SK-N-SH treated with all-trans-retinoic acid at 6 μM for 48 hours (cell line): Measurements from ENCODE around the gene CCDC88B.

Experiments
- ATAC-seq: fragments of 200-7000 bp; cut with Tn5 transposase; 3 replicates; pipeline ENCODE4 v1.9.1; 2020; ENCODE audit warnings: mild to moderate bottlenecking, moderate library complexity
- ARNTL ChIP-seq: fragments of 450-650 bp; formaldehyde crosslinking; IDR thresholded peaks from 2 replicates; pipeline ENCODE4 v1.5.0; 2020; ENCODE audit warnings: low read depth, mild to moderate bottlenecking, moderate library complexity, borderline replicate concordance
- BACH2 ChIP-seq: fragments of 250-450 bp; sonication (Bioruptor Pico); IDR thresholded peaks from 2 replicates; pipeline ENCODE4 v1.9.0; 2021; ENCODE audit warnings: mild to moderate bottlenecking, borderline replicate concordance
- CSDC2 ChIP-seq: fragments of 250-450 bp; sonication (Bioruptor Pico); IDR thresholded peaks from 2 replicates; pipeline ENCODE4 v1.5.0; 2020; ENCODE audit warnings: mild to moderate bottlenecking, moderate library complexity
- ESRRG ChIP-seq: fragments of 250-450 bp; sonication (Bioruptor Pico); IDR thresholded peaks from 2 replicates; pipeline ENCODE4 v1.6.1; 2021; ENCODE audit warnings: mild to moderate bottlenecking
- GLIS3 ChIP-seq: fragments of 250-450 bp; sonication (Bioruptor Pico); IDR thresholded peaks from 2 replicates; pipeline ENCODE4 v1.5.0; 2020; ENCODE audit warnings: mild to moderate bottlenecking, moderate library complexity
- ISL1 ChIP-seq: fragments of 250-450 bp; sonication (Bioruptor Pico); IDR thresholded peaks from 2 replicates; pipeline ENCODE4 v2.1.2; 2022; ENCODE audit warnings: mild to moderate bottlenecking, moderate library complexity
- OSR1 ChIP-seq: fragments of 250-450 bp; sonication (Bioruptor Pico); IDR thresholded peaks from 2 replicates; pipeline ENCODE4 v1.8.0; 2022; ENCODE audit warnings: moderate library complexity, mild to moderate bottlenecking, inconsistent platforms
- PPARA ChIP-seq: fragments of 250-450 bp; sonication (Bioruptor Pico); IDR thresholded peaks from 2 replicates; pipeline ENCODE4 v1.5.0; 2020; ENCODE audit warnings: mild to moderate bottlenecking, borderline replicate concordance
- RARB ChIP-seq: fragments of 250-450 bp; sonication (Bioruptor Pico); IDR thresholded peaks from 2 replicates; pipeline ENCODE4 v1.8.0; 2021; ENCODE audit warnings: mild to moderate bottlenecking, moderate library complexity
- SNAI2 ChIP-seq: fragments of 250-450 bp; sonication (Bioruptor Pico); IDR thresholded peaks from 2 replicates; pipeline ENCODE4 v1.5.0; 2020; ENCODE audit warnings: mild to moderate bottlenecking, moderate library complexity
- TCF4 ChIP-seq: fragments of 250-450 bp; sonication (Bioruptor Pico); IDR thresholded peaks from 2 replicates; pipeline ENCODE4 v1.8.0; 2021; ENCODE audit warnings: mild to moderate bottlenecking, moderate library complexity, borderline replicate concordance
- TOX ChIP-seq: fragments of 250-450 bp; sonication (Bioruptor Pico); IDR thresholded peaks from 2 replicates; pipeline ENCODE4 v1.8.0; 2021; ENCODE audit warnings: mild to moderate bottlenecking, moderate library complexity, borderline replicate concordance
- ZC3H10 ChIP-seq: fragments of 250-450 bp; sonication (Bioruptor Pico); IDR thresholded peaks from 2 replicates; pipeline ENCODE4 v1.5.1; 2021; ENCODE audit warnings: mild to moderate bottlenecking, moderate library complexity
- ZFP3 ChIP-seq: fragments of 250-450 bp; sonication (Bioruptor Pico); IDR thresholded peaks from 2 replicates; pipeline ENCODE4 v1.5.0; 2020; ENCODE audit warnings: mild to moderate bottlenecking, moderate library complexity
- ZNF565 ChIP-seq: fragments of 450-650 bp; formaldehyde crosslinking; conservative IDR thresholded peaks from 2 replicates; pipeline ENCODE4 v1.5.0; 2020; ENCODE audit warnings: low read depth, mild to moderate bottlenecking, moderate library complexity
- ZNF70 ChIP-seq: fragments of 450-650 bp; formaldehyde crosslinking; IDR thresholded peaks from 2 replicates; pipeline ENCODE4 v1.5.0; 2020; ENCODE audit warnings: mild to moderate bottlenecking, moderate library complexity
- ZNF8 ChIP-seq: fragments of 450-650 bp; formaldehyde crosslinking; IDR thresholded peaks from 2 replicates; pipeline ENCODE4 v1.5.0; 2020; ENCODE audit warnings: mild to moderate bottlenecking, moderate library complexity
- TF ChIP-seq, protein P1 (sequence below): fragments of 250-450 bp; sonication (Bioruptor Pico); IDR thresholded peaks from 2 replicates; pipeline ENCODE4 v1.8.0; 2021; ENCODE audit warnings: low read depth, mild to moderate bottlenecking, moderate library complexity, borderline replicate concordance
- TF ChIP-seq, protein P2 (sequence below): fragments of 250-450 bp; sonication (Bioruptor Pico); IDR thresholded peaks from 2 replicates; pipeline ENCODE4 v1.5.1; 2020; ENCODE audit warnings: low read depth, mild to moderate bottlenecking, moderate library complexity
- TF ChIP-seq, protein P3 (sequence below): fragments of 250-450 bp; sonication (Bioruptor Pico); IDR thresholded peaks from 2 replicates; pipeline ENCODE4 v1.5.1; 2021; ENCODE audit warnings: mild to moderate bottlenecking, moderate library complexity
- TF ChIP-seq, protein P4 (sequence below): fragments of 250-450 bp; sonication (Bioruptor Pico); IDR thresholded peaks from 2 replicates; pipeline ENCODE4 v1.8.0; 2020; ENCODE audit warnings: mild to moderate bottlenecking, moderate library complexity, borderline replicate concordance
- TF ChIP-seq, protein P5 (sequence below): fragments of 250-450 bp; sonication (Bioruptor Pico); IDR thresholded peaks from 2 replicates; pipeline ENCODE4 v1.5.0; 2020; ENCODE audit warnings: mild to moderate bottlenecking, moderate library complexity

The CCDC88B gene

DNA sequence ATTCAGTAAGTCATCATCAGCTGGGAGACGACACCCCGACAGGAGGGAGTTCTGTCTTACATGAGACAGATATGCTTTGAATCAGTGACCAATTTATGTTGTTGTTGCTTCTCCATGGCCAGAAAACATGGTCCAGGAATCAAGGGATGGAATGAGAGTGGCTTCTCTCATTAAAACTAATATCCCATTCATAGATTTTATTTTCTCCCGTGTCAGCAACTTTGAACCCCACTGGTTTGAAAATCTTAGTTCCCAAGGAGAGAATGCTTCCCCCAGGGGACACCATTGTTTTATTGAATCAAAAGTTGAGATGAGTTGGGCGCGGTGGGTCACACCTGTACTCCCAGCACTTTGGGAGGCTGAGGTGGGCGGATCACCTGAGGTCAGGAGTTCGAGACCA, 61.8 kb downstream of the CCDC88B start:
- ATAC-seq = no peak
- no peak for TF ChIP-seq ZC3H10 (CRISPR knock-in tag)
- TF ChIP-seq TCF4 = no peak
- no peak for TF ChIP-seq ZNF8 (CRISPR knock-in tag)
- TF ChIP-seq, protein P1, sequence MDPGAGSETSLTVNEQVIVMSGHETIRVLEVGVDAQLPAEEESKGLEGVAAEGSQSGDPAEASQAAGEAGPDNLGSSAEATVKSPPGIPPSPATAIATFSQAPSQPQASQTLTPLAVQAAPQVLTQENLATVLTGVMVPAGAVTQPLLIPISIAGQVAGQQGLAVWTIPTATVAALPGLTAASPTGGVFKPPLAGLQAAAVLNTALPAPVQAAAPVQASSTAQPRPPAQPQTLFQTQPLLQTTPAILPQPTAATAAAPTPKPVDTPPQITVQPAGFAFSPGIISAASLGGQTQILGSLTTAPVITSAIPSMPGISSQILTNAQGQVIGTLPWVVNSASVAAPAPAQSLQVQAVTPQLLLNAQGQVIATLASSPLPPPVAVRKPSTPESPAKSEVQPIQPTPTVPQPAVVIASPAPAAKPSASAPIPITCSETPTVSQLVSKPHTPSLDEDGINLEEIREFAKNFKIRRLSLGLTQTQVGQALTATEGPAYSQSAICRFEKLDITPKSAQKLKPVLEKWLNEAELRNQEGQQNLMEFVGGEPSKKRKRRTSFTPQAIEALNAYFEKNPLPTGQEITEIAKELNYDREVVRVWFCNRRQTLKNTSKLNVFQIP = no peak
- TF ChIP-seq ESRRG (CRISPR knock-in tag) = no peak
- no peak for TF ChIP-seq OSR1
- TF ChIP-seq CSDC2 (CRISPR knock-in tag) = no peak
- TF ChIP-seq, protein P2, sequence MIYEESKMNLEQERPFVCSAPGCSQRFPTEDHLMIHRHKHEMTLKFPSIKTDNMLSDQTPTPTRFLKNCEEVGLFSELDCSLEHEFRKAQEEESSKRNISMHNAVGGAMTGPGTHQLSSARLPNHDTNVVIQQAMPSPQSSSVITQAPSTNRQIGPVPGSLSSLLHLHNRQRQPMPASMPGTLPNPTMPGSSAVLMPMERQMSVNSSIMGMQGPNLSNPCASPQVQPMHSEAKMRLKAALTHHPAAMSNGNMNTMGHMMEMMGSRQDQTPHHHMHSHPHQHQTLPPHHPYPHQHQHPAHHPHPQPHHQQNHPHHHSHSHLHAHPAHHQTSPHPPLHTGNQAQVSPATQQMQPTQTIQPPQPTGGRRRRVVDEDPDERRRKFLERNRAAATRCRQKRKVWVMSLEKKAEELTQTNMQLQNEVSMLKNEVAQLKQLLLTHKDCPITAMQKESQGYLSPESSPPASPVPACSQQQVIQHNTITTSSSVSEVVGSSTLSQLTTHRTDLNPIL = no peak
- TF ChIP-seq, protein P3, sequence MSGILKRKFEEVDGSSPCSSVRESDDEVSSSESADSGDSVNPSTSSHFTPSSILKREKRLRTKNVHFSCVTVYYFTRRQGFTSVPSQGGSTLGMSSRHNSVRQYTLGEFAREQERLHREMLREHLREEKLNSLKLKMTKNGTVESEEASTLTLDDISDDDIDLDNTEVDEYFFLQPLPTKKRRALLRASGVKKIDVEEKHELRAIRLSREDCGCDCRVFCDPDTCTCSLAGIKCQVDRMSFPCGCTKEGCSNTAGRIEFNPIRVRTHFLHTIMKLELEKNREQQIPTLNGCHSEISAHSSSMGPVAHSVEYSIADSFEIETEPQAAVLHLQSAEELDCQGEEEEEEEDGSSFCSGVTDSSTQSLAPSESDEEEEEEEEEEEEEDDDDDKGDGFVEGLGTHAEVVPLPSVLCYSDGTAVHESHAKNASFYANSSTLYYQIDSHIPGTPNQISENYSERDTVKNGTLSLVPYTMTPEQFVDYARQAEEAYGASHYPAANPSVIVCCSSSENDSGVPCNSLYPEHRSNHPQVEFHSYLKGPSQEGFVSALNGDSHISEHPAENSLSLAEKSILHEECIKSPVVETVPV (CRISPR knock-in tag) = no peak
- no peak for TF ChIP-seq ZFP3 (CRISPR knock-in tag)
- TF ChIP-seq ARNTL (CRISPR knock-in tag) = no peak
- TF ChIP-seq ZNF70 (CRISPR knock-in tag) = no peak
- TF ChIP-seq, protein P4, sequence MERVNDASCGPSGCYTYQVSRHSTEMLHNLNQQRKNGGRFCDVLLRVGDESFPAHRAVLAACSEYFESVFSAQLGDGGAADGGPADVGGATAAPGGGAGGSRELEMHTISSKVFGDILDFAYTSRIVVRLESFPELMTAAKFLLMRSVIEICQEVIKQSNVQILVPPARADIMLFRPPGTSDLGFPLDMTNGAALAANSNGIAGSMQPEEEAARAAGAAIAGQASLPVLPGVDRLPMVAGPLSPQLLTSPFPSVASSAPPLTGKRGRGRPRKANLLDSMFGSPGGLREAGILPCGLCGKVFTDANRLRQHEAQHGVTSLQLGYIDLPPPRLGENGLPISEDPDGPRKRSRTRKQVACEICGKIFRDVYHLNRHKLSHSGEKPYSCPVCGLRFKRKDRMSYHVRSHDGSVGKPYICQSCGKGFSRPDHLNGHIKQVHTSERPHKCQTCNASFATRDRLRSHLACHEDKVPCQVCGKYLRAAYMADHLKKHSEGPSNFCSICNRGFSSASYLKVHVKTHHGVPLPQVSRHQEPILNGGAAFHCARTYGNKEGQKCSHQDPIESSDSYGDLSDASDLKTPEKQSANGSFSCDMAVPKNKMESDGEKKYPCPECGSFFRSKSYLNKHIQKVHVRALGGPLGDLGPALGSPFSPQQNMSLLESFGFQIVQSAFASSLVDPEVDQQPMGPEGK = no peak
- no peak for TF ChIP-seq GLIS3 (CRISPR knock-in tag)
- TF ChIP-seq RARB (CRISPR knock-in tag) = no peak
- no peak for TF ChIP-seq PPARA
- TF ChIP-seq ISL1 (CRISPR knock-in tag) = no peak
- TF ChIP-seq, protein P5, sequence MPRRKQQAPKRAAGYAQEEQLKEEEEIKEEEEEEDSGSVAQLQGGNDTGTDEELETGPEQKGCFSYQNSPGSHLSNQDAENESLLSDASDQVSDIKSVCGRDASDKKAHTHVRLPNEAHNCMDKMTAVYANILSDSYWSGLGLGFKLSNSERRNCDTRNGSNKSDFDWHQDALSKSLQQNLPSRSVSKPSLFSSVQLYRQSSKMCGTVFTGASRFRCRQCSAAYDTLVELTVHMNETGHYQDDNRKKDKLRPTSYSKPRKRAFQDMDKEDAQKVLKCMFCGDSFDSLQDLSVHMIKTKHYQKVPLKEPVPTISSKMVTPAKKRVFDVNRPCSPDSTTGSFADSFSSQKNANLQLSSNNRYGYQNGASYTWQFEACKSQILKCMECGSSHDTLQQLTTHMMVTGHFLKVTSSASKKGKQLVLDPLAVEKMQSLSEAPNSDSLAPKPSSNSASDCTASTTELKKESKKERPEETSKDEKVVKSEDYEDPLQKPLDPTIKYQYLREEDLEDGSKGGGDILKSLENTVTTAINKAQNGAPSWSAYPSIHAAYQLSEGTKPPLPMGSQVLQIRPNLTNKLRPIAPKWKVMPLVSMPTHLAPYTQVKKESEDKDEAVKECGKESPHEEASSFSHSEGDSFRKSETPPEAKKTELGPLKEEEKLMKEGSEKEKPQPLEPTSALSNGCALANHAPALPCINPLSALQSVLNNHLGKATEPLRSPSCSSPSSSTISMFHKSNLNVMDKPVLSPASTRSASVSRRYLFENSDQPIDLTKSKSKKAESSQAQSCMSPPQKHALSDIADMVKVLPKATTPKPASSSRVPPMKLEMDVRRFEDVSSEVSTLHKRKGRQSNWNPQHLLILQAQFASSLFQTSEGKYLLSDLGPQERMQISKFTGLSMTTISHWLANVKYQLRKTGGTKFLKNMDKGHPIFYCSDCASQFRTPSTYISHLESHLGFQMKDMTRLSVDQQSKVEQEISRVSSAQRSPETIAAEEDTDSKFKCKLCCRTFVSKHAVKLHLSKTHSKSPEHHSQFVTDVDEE (CRISPR knock-in tag) = no peak
- no peak for TF ChIP-seq SNAI2 (CRISPR knock-in tag)

DNA sequence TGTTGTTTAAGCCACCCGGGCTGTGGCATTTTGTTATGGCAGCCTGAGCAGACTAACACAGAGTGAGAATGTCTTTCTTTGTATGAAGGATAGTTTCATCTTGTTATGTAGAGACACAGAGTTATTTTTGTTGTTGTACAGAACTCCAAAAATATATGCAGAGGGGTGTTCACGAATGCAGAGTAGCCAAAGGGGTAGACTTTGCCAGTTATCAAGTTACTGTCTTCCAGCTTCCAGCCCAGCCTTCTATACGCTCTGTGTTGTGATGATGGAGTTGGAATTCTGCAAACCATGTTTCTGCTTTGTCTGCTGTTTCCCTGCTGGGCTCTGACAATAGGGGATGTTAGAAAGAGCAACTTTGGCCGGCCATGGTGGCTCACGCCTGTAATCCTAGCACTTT, 63.1 kb downstream of the CCDC88B start:
- no peak for ATAC-seq
- TF ChIP-seq, protein P2 = no peak
- TF ChIP-seq ZC3H10 (CRISPR knock-in tag) (no peak), ISL1 (CRISPR knock-in tag) (no peak), TOX (CRISPR knock-in tag) (no peak), RARB (CRISPR knock-in tag) (no peak), BACH2 (no peak), ZFP3 (CRISPR knock-in tag) (no peak), SNAI2 (CRISPR knock-in tag) (no peak), OSR1 (no peak), ESRRG (CRISPR knock-in tag) (no peak), ZNF565 (CRISPR knock-in tag) (no peak), GLIS3 (CRISPR knock-in tag) (no peak)
- TF ChIP-seq, protein P3 (CRISPR knock-in tag) = no peak
